HG03442 (cell line): Measurements from ENCODE around the gene ANKRD40.
A peak's percentile ranks its signal among the peaks of the same experiment; 100 is the strongest.
"Not testable (repeated sequence)": the region's sequence is repeated elsewhere in the genome, so short reads cannot be mapped to it uniquely, and the experiment has no call there.

Experiments
- ATAC-seq: cut with Tn5 transposase; IDR thresholded peaks from one replicate; pipeline ENCODE4 v1.9.1; 2021; ENCODE audit warnings: mild to moderate bottlenecking, moderate library complexity; ENCODE audit not compliant: unreplicated experiment

The ANKRD40 gene

GRCh38 chr17:50715471-50715870 is 7.8 kb upstream of the ANKRD40 start:
- ATAC-seq = no peak

GRCh38 chr17:50712641-50713040 is 4.9 kb upstream of the ANKRD40 start:
- ATAC-seq = no peak

GRCh38 chr17:50710650-50711049 is 2.9 kb upstream of the ANKRD40 start:
- ATAC-seq = no peak

GRCh38 chr17:50710025-50710424 is 2.3 kb upstream of the ANKRD40 start:
- ATAC-seq = no peak

- ATAC-seq = not testable (repeated sequence)
Measured at GRCh38 chr17:50709053-50709452, 1.3 kb upstream of the ANKRD40 start.

DNA sequence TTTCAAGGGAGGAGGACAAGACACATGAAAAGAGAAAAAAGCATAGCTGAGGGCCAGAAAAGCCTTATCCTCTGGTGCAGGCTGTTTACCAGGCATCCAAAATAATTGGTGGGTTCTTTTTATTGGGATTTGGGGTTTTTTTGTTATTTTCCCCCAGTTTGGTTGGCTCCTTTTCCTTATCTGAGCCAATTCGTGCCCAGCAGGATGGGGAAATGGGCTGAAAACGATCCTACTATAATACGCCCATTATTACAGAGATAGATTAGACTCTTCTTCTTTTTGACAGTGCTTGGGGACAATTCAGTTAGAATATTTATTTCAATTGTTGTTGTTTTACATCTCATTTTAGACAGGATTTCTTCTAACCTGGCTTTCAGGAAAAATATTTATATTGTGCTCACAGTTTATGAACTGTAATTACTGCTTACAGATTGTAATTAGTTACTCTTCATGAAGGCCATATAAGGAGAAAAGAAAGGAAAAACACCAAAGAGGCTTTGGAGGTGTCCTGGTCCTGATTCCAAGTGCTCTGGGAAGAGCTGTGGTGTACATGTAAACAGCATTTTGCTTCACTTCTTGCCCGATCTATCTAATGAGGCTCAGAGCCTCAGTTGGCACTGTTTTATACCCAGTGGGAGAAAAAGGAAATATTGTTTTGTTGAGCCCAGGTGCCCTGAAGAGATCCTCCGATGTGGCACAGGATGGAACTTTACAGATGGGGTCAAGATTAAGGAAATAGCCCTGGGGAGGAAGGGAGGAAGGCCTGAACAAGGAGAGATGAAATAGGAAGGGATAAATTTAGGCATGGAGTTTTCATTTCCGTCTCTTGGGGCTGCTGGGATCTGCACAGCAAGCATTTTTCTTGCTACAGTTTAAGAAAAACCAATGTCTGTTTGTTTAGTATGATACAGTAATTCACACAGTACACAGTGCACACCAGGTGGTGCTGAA is 611 bp upstream of the ANKRD40 start:
- ATAC-seq = peak; percentile 3

GRCh38 chr17:50703162-50703561 is 4.6 kb downstream of the ANKRD40 start:
- no peak for ATAC-seq

- ATAC-seq = no peak
Measured at GRCh38 chr17:50699410-50699809, 8.3 kb downstream of the ANKRD40 start.

DNA sequence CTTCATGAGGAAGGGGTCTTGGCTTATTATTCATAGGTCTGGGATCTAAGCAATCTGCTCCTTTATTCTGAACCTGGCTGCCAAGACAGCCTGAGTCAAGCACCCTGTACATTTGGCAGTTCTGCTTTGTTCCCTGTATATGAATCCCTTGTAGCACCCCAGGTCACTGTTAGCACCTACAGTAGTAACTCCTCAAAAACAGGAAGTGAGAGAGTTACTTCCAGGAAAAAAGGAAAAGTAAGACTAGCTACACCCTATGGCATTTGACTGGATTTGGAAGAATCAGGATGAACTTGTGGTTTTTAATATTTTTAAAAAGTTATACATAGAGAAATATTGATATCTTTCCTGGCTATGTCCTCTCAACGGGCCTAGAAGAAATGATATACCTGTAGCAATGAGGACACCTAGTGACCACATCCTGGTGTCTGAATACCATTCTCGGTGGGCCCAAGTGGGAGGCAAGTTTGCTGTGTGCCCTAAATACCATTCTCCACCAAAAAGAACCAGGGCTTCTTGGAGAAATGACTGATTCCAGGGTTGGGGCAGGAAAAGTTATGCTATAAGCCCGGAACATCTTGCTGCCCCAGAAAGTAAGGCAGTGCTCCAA is 9.9 kb downstream of the ANKRD40 start:
- ATAC-seq = no peak

DNA sequence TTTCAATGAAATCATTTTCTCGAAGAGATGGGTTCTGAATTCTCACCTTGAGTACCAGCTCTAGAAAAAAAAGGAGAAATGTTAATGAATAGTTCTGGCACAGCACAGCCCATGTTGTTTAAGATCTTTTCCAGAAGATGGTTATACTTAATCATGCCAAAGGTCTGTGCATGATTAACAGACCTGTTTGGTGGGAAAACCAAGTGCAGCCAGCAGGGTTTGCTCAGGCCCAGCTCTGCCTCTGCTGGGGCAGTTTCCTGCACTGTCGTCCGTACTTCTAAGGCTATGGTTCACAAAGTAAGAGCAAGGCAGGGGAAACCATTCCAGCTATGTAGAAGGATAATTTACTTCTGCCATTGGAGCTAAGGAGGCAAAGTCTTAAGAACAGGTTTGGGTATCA is 10.7 kb downstream of the ANKRD40 start:
- ATAC-seq = no peak

GRCh38 chr17:50696365-50696879 is 11.3 kb downstream of the ANKRD40 start:
- ATAC-seq = no peak

DNA sequence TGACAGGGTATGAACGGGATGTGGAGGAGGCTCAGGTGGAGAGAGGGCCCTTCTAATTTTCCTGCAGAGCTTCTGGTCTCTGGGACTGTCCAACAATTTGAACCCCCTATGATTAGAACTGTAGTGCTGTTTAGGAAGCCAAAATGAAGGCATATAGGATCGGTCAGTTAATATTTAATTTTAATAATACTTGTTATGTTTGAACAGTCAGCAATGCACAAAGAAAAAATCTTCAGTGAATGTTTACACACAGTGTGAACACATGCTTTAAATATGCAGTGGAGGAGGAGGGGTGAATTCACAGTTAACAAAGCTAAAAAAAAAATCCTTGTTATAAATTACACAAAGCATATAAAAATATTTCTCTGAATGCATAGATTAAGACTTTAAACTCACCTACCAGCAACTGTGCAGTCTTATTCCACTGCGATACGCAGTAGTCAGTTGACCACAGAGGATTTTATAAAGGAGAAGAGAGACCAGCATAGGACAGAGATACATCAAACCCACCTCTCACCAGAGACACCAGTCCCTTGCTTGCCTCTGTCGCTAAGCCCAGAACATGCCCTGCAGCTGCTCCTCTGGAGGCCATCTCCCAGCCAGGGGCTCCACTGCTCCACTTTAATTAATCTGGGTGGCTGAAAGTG is 14.6 kb downstream of the ANKRD40 start:
- ATAC-seq = no peak

DNA sequence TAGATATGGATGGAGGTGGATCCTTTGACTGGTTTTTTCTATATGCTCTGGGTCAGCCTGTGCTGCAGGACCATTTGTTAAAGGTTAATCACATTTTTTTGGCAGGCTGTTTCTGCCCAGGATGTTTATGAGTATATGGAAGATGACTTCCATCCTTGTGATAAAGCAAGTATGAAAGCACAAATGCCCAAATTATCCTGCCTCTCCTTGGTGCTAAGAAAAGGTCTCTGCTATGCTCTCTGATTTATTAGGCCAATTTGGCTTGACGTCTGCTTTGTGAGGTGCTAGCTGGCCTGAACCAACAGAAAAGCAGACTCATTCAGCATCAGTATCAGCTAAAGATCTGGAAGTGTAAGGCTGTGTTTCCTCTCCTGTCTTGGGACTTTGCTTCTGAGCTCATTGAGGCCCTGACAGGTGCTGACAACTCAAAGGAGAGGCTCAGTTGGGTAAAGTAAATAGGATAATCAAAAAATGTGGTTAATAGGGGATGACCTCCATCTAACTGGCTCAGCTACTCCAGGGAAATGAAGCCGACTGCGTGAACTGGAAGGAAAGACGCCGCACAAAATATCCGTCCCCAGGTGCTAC is 15.2 kb downstream of the ANKRD40 start:
- no peak for ATAC-seq

- no peak for ATAC-seq
Measured at GRCh38 chr17:50691550-50692447, 15.9 kb downstream of the ANKRD40 start.

DNA sequence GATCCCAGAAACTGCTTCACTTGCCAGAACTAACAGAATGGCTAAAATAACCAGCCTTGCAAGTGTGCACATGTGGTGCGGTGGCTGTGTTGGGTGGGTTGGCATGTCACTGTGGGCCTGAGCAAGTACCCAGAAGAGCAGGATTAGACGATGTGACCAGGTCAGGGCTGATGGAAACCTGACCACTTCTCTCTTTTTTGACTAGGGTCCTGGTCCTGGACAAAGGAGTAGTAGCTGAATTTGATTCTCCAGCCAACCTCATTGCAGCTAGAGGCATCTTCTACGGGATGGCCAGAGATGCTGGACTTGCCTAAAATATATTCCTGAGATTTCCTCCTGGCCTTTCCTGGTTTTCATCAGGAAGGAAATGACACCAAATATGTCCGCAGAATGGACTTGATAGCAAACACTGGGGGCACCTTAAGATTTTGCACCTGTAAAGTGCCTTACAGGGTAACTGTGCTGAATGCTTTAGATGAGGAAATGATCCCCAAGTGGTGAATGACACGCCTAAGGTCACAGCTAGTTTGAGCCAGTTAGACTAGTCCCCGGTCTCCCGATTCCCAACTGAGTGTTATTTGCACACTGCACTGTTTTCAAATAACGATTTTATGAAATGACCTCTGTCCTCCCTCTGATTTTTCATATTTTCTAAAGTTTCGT is 16.7 kb downstream of the ANKRD40 start:
- ATAC-seq = no peak

- ATAC-seq = no peak
Measured at GRCh38 chr17:50689956-50690886, 17.5 kb downstream of the ANKRD40 start.

GRCh38 chr17:50689251-50689650 is 18.5 kb downstream of the ANKRD40 start:
- no peak for ATAC-seq

GRCh38 chr17:50688245-50688644 is 19.5 kb downstream of the ANKRD40 start:
- no peak for ATAC-seq
